ENCODE measurements around the gene C11orf86. TPM values are rescaled to one million over a fixed set of nuclear protein-coding genes. Genes with fewer than 3 reads are reported as not detected.
A peak's percentile ranks its signal among the peaks of the same experiment; 100 is the strongest.

C11orf86 gene
- polyA plus RNA-seq, 3 donors: 0.07 to 0.44 TPM; not detected in 1

DNA sequence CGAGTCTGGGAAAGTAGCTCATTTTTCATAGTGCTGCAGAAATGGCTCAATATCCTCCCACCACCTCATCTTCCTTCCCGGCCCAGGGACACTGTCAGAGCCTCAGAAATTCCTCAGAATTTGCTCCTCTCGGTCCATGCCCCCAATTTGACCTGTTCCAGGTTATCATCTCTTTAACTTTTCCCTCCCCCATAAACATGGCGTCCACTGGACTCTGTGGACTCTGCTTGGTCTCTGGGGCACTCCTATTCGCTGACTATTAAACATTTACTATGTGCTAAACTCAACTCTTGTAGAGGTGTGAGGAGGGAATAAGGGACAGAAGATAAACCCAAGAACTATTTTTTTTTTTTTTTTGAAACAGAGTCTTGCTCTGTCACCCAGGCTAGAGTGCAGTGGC, 8.8 kb upstream of the C11orf86 start:
- no peak for DNase-seq

DNA sequence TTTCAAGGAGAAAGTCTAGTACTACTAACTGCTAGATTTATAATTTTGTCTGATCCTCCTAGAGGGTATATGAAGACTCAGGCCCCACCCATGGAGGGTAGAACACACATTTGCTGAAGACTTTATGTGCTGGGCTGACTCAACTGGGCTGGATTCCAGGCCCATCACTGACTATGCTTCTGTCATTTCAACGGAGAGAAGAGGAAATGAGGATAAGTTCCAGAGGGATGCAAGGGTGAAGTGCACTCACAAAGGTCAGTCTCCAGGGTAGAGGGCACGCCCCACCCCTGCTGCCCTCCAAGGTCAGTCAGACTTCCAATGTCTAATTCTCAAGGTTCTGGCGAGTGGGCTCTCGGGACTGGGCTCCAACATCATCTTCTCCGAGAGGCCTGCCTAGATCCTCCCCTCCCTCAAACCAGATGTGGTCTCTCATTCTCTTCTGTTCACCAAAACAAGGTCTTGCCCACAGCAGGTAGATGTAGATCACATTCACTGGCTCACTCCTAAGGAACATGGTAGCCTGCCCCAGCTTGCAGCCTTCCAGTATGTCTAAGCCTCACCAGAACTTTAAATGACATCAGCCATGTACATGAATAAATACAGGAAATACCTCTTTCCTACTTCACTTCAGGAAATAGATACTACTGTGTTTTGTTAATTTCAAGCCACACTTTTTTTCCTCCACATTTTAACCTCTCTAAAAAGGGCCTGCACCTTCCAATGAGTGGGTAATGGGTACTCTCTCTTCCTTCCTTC, 7.3 kb upstream of the C11orf86 start:
- no peak for DNase-seq

DNA sequence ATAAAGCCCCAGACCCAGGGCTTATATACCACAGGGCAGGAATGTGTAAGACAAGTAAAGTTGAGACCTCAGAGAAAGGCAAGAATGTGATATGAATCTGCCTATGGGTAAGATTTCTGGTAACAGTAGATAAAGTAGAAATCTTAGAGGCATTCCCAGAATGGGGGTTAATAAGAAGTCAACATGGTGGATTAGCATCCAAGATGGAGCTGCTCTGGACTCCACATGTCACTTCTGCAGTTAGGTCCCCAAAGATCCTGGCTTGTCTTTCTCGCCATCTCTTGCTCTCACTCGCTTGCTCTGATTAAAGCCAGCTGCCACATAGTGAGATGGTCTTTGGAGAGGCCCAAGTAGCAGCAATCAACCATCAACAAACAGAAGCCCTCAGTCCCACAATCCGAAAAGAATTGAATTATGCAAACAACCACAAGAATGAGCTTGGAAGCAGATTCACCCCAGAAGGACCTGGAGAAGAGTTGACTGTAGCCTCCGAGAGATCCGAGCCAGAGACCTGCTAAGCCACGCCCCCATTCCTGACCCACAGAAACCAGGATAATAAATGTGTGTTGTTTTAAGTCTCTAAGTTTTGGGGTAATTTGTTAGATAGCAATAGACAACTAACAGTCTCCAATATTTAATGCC, 5.4 kb upstream of the C11orf86 start:
- no peak for DNase-seq

DNA sequence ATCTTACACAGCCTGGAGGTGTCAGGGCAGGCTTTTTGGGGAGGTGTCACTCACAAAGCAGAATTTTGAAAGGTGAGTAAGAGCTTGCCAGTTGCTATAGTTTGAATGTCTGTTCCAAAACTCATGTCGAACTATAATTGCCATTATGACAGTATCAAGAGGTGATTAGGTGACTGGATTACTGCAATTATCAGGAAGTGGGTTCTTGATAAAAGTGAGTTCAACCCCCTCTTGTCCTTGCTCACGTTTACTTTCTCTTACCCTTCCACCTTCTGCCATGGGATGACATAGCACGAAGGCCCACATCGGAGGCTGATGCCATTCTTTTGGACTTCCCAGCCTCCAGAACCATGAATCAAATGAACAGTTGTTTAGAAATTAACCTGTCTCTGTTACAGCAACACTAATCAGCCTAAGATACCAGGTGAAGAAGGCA, 4.7 kb upstream of the C11orf86 start:
- no peak for DNase-seq

DNA sequence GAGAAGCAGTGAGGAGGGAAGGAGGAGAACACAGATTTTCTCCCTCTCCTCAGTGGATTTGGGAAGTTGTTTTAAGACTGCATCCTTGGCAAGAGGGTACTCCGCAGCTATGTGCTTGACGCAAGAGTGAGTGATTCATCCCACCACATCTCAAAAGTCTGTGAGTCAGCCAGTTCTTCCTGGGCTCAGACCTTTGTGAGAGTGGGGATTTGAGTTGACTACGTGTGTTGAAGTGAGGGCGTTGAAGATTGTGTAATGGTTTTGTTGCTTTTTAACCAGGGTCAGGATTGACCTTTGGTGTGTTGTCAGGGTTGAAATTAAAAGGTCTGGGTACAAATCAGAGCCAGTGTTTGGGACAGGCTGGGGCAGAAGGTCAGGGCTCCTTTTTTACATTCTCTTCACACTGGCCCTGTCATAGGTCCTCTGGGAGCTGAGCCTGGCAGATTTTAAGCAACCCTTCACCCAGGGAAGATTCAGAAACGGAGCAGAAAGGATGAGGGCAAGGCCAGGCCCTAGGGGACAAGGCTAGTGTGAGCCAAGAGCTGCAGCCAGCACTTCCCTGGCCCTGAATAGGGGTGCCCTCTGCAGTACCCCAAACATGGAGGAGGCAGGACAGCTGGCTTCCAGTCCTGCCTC, 4.2 kb upstream of the C11orf86 start:
- no peak for DNase-seq

DNA sequence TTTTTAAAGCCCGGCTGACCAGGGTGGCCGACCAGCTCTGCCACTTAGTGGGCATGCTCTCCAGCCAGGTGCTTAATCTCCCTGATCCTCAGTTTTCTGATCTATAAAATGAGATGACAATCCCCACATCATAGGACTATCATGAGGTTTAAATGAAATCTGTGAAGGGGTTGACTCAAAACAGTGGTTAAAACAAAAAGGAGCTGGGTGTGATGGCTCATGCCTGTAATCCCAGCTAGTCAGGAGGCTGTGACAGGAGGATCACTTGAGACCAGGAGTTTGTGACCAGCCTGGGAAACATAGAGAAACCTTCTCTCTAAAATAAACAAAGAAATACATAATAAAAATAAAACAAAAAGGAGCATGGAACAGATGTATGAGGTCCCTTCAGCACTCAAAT, 3.6 kb upstream of the C11orf86 start:
- no peak for DNase-seq

DNA sequence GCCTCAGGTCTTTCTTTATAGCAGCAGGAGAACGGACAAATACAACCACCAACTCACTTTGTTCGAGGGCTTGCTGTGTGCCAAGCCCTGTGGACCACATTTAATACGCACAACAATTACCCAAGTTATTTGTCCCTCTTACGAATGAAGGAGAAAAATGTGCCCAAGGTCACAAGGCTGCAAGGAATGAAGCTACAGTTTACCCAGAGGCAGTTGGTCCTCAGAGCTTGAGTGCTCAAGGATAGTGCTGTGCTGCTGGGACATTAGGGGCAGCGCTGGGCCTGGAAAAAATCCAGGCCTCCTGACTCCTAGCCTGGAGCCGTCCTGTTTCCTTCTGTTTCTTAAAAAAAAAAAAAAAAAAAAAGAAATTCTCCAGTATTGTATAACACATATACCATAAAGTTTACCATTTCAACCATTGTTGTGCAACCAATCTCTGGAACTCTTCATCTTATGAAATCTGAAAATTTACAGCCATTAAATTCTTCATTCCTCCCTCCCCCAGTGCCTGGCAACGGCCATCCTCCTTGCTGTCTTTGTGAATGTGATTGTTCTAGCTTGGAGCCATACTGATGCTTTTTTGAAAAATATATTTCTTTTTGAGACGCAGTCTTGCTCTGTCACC, 1.0 kb upstream of the C11orf86 start:
- no peak for DNase-seq

DNA sequence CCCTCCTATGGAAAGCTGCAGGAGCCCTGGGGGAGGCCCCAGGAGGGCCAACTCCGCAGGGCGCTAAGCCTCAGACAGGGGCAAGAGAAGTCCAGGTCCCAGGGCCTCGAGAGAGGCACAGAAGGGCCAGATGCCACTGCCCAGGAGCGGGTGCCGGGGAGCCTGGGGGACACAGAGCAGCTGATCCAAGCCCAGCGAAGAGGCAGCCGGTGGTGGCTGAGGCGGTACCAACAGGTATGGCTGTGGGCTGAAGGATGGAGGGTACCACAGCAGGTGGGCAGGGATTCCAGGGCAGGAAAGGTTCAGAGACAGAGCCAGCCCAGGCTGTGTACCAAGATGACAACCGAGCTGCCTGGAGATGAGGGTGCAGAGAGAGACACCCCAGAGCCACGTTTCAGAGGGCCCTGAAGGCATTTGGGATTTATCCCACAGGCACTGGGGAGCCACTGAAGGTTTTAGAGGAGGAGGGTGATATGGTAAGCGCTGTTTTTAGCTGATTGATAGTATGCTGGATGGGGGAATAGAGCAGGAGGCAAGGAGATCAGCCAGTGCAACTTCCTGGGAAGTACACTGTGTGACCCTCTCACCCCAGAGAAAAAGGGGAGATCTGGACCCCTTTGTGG, 412 bp downstream of the C11orf86 start:
- DNase-seq: no peak

DNA sequence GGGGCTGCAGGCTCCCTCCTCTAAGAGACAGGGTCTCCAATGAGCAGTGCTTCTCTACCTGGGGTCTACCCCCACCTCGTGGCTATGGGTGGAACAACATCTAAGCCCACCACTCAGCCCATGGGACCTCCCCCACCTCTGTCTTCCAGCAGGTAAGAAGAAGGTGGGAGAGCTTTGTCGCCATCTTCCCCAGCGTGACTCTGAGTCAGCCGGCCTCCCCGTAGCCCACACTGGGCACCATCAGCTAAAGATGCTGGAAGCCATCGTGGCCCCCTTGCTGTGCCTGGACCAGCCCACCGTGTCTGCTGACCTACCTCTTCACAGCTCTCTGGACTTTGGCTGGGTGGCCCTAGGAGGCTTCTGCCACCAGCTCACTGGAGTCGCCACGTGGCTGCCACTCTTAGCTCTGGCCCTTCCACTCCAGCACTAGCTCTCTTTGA, 944 bp downstream of the C11orf86 start:
- peak; percentile 43 for DNase-seq

DNA sequence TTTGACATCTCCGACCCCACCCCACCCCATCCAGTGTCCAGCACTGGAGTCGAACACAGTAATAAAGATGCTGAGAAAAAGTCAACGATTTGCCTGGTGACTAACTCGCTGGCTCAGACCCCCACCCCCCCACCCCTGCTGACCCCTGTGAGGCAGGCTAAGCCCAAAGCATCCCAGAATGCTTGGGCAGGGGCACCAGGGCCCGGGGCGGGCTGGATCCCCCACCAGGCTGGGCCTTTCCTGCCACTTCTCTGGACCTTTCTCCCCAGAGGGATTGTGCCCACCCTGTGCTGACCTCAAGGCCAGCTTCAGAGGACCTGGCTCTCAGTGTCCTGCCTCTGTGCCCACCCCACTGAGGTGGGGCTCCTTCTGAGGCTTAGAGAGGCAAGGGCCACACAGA, 1.8 kb downstream of the C11orf86 start:
- DNase-seq: no peak

DNA sequence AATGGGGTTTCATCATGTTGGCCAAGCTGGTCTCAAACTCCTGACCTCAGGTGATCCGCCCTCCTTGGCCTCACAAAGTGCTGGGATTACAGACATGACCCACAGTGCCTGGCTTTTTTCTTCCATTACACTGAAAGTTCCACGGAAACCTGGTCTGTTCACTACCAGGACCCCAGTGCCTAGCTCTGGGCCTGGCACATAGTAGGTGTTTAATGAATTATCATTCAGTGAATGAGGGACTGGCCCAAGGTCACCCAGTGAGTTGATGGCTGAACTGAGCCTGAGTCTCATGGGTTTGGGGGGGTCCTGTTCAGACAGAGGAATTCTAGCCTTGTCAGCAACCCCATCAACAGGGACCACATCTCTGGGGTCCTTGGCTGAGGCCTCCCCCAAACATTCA, 3.1 kb downstream of the C11orf86 start:
- no peak for DNase-seq

DNA sequence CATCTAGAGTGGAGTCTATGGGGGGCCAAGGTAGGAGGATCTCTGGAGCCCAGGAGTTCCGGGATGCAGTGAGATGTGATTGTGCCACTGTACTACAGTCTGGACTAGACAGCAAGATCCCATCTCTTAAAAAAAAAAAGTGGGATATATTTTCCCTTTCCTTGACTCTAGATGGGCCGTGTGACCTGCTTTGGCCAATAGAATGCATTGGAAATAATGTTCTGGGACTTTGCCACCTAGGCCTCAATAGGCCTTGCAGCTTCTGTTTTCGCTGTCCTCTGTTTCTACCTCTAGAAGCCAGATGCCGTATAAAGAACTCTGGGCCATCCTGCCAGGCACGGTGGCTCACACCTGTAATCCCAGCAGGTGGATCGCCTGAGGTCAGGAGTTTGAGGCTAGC, 3.6 kb downstream of the C11orf86 start:
- DNase-seq: no peak

DNA sequence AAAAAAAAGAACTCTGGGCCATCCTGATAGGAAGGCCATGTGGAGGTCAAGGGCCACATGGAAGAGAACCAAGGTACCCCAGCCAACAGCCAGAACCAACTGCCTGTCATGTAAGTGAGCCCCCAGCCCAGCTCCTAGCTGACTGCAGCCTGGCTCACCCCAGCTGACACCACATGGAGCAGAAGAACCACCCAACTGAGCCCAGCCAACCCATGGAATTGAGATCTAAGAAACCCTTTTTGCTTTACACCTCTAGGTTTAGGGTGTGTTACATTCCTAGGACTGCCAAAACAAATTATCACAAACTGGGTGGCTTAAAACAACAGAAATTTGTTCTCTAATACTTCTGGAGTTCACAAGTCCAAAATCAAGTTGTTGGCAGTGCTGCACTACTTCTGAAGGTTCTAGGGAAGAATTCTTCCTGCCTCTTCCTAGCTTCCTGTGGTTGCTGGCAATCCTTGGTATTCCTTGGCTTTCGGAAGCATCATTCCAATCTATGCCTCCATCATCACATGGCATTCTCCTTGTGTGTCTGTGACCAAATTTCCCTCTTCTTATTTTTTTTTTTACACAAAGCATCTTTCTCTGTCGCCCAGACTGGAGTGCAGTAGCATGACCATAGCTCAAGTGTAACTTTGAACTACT, 4.4 kb downstream of the C11orf86 start:
- no peak for DNase-seq

DNA sequence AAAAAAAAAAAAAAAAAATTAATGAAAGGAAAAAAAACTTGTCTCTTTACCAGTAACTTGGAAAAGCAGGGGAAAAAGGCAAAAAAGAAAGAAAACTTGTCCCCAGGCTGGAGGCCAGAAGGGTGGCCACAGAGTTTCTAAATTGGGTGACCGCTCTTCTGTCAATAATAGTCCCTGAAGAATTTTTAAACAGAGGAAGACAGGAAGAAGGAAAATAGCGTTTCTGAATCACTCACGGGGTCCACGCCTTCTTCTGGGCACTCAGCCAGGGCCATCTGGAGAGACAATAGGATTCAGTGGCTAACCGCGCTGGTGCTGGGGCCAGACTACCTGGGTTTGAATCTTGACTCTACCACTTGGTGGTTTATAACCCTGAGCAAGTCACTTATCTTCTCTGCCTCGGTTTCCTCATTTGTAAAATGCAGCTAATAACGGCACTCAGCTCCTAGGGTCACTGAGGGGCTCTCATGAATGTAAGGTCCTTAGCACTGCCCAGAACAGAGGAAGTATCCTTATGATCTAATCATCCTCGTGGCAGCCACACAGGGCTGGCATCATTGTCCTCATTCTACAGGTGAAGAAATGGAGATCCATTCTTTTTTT, 7.0 kb downstream of the C11orf86 start:
- no peak for DNase-seq

DNA sequence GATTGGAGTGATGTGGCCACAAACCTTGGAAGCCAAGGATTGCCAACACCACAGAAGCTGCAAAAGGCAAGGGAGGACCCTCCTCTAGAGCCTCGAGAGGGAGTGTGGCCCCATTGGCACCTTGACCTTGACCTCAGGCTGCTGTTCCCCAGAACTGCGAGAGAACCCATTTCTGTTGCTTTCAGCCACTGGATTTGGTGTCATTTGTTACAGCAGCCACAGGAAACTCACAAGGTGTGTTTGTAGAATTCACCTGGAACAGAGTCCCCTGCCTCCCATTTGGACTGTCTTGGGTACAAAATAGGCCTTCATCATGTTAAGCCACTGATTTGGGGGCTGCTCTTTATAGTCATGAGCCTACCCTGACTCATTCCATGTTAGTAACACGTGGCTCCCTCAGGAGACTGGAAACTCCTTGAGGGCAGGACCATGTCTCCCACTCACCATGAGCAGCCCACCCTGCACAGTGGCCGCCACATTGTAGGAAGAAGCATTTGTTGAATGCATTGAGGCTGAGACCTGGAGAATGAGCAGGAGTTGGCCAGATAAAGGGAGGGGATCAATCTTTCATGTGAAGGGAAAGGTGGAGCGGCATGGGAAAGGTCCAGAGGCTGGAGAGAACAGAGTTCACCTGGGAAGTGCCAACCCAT, 8.3 kb downstream of the C11orf86 start:
- DNase-seq: no peak

DNA sequence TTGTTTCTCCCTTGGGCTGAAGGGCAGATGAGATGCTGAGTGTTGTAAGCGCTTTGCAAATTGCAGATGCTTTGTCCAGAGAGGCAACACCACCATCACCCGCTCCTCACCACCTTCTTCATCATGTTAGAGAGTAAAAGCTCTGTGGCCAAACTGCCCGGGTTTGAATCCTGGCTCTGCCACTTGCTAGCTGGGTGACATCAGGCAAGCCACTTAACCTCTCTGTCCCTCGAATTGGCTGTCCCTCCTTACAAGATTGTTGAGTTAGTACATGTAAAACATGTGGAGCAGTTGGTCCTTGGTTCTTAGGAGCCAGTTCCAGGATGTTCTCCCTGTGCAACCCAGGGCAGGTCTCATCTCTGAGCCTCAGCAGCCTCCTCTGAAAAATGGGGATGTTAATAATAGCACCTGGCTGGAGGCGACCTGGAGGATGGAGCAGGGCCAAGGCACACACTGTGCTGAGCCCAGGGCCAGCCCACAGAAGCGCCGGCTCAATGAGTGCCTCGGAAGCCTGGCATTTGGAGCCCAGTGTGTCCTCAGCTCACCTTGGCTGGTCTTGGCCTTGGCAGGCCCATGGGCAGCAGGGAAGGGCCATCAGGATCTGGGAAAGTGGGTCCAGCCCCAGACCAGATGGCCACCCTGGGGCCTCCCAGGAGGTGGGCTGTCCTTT, 10.5 kb downstream of the C11orf86 start:
- DNase-seq: no peak

DNA sequence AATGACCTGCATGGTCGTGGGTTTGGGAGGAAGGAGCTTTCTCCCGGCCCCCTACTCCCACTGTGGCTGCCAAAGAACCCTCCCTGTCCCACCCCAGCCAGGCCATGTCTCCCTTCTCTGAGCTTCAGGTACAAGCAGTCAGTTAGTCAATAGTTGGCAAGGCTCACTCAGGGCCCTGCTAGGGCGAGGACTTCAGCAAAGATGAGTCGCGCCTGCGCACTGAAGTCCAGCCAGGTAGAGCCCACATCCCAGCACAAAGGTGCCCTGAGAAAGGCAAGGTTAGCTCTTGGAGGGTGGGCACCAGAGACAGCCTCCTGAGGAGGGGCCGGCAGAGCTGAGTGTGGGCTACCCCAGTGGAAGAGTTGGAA, 11.1 kb downstream of the C11orf86 start:
- DNase-seq: no peak

DNA sequence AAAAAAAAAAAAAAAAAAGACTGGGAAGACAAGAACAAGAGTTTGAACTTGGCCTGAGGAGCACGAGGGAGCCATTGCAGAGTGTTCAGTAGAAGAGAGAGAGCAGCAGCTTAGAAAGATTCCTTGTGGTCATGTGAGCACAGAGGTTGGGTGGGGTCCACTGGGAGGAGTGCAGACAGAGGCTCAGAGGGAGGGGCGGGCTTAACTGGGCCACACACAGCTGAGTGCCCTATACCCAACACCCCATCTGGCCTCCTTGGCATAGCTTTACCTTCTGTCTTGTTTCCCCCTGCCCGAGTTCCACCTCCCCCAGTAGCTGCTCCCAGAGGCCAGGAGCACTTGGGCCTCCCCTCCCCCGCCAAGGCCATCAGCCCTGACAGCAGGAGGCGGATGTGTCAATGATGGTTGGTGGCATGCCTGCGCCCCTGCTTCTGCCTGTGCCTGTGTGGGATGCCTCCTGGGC, 12.1 kb downstream of the C11orf86 start:
- DNase-seq: no peak

DNA sequence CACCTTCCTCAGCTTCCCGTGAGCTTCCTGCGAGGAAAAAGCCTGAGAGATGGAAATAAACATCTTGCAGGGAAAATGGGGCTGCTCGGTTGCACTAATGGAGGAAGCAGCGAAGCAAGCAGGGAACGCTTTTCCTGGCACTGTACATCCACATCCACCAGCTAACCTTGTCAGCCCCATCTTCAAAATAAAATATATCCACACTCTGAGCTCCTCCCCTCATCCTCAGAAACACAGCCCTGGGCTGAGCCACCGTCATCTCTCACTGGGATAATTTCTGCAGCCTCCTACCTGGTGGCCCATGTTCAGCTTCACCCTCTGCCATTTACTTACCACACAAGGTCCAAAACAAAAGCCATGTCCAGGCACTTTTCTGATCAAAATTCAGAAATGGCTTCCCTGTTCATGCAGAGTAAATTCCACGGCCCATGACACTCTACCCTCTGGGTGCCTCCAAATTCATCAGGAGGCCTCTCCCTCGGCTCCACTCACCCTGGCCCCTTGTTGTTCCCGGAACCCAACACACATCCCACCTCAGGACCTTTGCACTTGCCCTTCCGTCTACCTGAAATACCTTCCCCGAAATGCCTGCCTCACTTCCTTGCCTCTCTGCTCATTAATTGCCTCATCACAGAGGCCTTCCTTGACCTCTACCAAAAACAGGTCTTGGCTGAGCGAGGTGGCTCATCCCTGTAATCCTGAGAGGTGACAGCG, 13.0 kb downstream of the C11orf86 start:
- no peak for DNase-seq
